Panc1 (cell line): ENCODE measurements around the gene PPP1R1A.

ENCODE experiments used
- POLR2AphosphoS5 ChIP-seq: IDR thresholded peaks from 2 replicates; pipeline ENCODE4 v1.6.1; 2012; ENCODE audit warnings: mild to moderate bottlenecking, low read depth, low read length, moderate library complexity
- SIN3A ChIP-seq: IDR thresholded peaks from 2 replicates; pipeline ENCODE4 v1.6.1; 2012; ENCODE audit warnings: low read depth, mild to moderate bottlenecking, low read length, moderate library complexity, borderline replicate concordance; ENCODE audit not compliant: insufficient read depth
- TF ChIP-seq, protein P1 (sequence below): fragments of 450-650 bp; IDR thresholded peaks from 2 replicates; pipeline ENCODE4 v1.5.1; 2017; ENCODE audit warnings: mild to moderate bottlenecking
- TF ChIP-seq, protein P2 (sequence below), 2 experiments: IDR thresholded peaks; 2 replicates each; pipeline ENCODE4 v1.6.1; 2011 to 2012; ENCODE audit warnings: low read depth in 2 of 2, control low read depth in 1 of 2, low read length in 1 of 2, mild to moderate bottlenecking in 1 of 2, moderate library complexity in 1 of 2; ENCODE audit not compliant: insufficient read depth in 1 of 2

DNA sequence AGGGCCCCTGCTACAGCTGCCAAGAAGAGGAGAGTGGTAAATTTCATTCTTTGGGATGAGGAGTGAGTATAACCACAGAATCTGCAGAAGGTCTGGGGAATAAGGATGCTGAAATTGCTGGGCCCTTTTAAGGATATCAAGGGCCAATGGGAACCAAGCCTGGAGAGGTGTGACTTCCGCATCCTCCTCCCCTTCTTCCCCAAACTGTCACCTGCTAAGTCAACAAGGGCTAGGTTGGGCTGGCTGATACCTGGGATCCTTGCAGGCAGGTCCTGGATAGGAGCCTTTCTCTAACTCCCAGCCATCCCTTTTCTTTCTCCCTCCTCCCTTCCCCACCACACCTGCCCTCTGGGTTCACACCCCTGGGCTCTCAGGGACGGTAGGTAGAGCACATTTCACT is 46.3 kb upstream of the PPP1R1A start, which contains the start of gene LACRT:
- TF ChIP-seq, protein P1, sequence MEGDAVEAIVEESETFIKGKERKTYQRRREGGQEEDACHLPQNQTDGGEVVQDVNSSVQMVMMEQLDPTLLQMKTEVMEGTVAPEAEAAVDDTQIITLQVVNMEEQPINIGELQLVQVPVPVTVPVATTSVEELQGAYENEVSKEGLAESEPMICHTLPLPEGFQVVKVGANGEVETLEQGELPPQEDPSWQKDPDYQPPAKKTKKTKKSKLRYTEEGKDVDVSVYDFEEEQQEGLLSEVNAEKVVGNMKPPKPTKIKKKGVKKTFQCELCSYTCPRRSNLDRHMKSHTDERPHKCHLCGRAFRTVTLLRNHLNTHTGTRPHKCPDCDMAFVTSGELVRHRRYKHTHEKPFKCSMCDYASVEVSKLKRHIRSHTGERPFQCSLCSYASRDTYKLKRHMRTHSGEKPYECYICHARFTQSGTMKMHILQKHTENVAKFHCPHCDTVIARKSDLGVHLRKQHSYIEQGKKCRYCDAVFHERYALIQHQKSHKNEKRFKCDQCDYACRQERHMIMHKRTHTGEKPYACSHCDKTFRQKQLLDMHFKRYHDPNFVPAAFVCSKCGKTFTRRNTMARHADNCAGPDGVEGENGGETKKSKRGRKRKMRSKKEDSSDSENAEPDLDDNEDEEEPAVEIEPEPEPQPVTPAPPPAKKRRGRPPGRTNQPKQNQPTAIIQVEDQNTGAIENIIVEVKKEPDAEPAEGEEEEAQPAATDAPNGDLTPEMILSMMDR = no peak
- TF ChIP-seq, protein P2, sequence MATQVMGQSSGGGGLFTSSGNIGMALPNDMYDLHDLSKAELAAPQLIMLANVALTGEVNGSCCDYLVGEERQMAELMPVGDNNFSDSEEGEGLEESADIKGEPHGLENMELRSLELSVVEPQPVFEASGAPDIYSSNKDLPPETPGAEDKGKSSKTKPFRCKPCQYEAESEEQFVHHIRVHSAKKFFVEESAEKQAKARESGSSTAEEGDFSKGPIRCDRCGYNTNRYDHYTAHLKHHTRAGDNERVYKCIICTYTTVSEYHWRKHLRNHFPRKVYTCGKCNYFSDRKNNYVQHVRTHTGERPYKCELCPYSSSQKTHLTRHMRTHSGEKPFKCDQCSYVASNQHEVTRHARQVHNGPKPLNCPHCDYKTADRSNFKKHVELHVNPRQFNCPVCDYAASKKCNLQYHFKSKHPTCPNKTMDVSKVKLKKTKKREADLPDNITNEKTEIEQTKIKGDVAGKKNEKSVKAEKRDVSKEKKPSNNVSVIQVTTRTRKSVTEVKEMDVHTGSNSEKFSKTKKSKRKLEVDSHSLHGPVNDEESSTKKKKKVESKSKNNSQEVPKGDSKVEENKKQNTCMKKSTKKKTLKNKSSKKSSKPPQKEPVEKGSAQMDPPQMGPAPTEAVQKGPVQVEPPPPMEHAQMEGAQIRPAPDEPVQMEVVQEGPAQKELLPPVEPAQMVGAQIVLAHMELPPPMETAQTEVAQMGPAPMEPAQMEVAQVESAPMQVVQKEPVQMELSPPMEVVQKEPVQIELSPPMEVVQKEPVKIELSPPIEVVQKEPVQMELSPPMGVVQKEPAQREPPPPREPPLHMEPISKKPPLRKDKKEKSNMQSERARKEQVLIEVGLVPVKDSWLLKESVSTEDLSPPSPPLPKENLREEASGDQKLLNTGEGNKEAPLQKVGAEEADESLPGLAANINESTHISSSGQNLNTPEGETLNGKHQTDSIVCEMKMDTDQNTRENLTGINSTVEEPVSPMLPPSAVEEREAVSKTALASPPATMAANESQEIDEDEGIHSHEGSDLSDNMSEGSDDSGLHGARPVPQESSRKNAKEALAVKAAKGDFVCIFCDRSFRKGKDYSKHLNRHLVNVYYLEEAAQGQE (IDR thresholded peaks at IDR 0.05; ENCODE audit: insufficient read depth in 1 of 2, low read depth in 2 of 2, low read length in 1 of 2) = no peak
- TF ChIP-seq POLR2AphosphoS5 = no peak
- TF ChIP-seq SIN3A = no peak
